ENCODE results near the gene P3H1. TPM values are rescaled to one million over a fixed set of nuclear protein-coding genes. Genes with fewer than 3 reads are reported as not detected.
"Not testable (repeated sequence)": the region's sequence is repeated elsewhere in the genome, so short reads cannot be mapped to it uniquely, and the experiment has no call there.

The P3H1 gene
- total RNA-seq (2014; rRNA removed; shearing (Covaris generic)): 176 and 247 TPM in 2 replicates

GRCh38 chr1:42766741-42767509 is at the start of gene P3H1, which contains the start of gene C1orf50:
P3H1 (minus strand) TSS chr1:42767028; CDS start chr1:42766971, 57 bp downstream.
C1orf50 (plus strand) TSS chr1:42767249; CDS start chr1:42767312, 63 bp downstream.
- peak; percentile 99 for DNase-seq (ENCODE audit: low read depth)

DNA sequence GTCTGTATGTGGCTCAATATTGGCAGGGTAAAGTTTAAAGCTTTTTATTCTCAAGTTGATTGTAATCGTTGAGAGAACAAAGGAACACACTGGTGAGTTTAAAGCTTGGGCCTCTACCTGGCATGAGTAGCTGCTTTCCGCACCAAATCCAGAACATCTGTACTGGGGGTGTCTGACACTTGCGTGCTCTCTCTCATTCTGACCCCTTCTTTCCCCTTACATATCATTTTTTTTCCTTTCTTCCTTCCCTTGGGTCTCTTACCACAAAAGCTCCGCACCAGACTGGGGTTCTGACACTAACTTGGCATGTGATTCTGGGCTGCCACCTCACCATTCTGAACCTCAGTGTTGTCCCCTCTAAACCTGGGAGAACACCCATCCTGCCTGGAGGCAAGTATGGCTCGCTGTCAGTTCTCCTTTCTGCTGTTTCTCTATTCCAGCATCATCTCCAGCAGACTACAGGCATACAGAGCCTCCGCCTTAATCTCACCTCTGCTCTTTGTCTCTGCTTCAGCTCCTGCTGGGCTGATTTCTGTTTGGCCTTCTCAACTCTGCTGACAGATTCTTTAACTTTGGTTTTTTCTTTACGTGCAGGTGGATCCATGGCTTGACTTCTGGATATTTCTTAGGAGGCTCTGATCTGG is 49.2 kb upstream of the P3H1 start:
- peak; percentile 29 for DNase-seq (ENCODE audit: low read depth)

- DNase-seq (ENCODE audit: low read depth): not testable (repeated sequence)
Observed at GRCh38 chr1:42814815-42815214, 48.0 kb upstream of the P3H1 start.

GRCh38 chr1:42807056-42807668 is 40.3 kb upstream of the P3H1 start:
- DNase-seq (ENCODE audit: low read depth): no peak

GRCh38 chr1:42806593-42806992 is 39.8 kb upstream of the P3H1 start:
- no peak for DNase-seq (ENCODE audit: low read depth)

- DNase-seq (ENCODE audit: low read depth): no peak
Observed at GRCh38 chr1:42806171-42806570, 39.3 kb upstream of the P3H1 start.

DNA sequence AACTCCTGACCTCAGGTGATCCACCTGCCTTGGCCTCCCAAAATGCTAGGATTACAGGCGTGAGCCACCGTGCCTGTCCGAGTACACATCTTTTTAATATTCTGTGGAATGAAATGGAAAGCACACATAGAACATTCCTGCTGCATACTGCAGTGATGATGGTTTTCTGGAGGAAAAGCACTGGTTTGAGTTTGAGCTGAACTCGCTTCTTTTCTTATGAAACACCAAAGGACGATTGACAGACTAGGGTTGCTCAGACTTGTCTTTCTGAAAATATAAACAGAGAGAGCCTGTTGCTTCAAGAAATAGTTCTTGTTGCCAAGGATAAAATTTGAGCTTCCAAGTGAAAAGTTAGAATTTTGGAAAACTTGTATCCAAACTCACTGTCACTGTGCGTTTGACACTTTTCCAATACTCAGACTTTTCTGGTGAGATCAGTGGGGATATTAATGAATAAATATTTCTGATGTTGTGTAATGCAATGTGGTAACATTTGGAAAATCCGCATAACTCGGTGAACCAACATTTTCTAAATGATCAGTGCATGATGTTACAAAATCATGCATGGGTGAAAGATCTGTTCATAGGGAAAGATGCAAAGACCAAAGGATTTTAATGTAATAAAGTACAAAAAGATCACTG is 35.1 kb upstream of the P3H1 start:
- no peak for DNase-seq (ENCODE audit: low read depth)

GRCh38 chr1:42797979-42798378 is 31.2 kb upstream of the P3H1 start:
- DNase-seq (ENCODE audit: low read depth): no peak

DNA sequence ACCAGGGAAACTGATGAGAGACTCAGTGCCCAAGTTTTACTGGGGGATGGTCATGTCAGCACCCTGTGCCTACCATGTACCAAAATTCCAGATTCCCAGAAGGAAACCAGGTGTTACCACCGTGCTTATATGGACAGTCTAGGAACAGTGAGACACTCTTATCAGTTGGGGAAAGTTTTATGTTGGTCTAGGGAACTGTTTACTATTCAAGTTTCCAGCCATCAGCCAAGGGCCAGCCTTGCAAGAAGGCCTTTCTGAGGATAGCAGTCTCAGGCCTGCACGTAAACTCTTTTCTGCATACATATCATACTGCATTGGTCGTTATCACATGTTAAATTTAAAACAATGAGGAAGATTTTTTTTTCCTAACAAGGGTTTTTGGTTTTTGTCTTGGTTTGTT is 30.6 kb upstream of the P3H1 start:
- no peak for DNase-seq (ENCODE audit: low read depth)

- no peak for DNase-seq (ENCODE audit: low read depth)
Observed at GRCh38 chr1:42793824-42794223, 27.0 kb upstream of the P3H1 start.

GRCh38 chr1:42788021-42788420 is 21.2 kb upstream of the P3H1 start:
- no peak for DNase-seq (ENCODE audit: low read depth)

DNA sequence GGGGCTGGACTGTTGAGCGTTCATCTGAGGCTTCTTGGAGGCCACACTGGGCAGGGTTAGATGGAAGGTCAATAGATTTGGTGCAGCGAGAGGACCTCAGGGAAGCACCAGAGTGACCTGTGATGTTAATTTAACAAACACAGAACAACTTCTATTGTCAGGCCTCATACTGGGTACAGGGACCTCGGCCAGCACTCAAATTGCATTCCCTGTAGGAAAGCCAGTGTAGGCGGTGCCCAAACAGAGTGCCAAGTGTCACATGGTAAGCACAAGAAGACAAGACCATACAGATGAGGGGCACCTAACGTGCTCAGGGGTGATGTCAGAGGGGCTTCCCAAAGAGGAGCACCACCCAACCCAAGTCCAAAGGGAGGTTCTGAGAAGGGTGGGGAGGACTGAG is 19.3 kb upstream of the P3H1 start:
- no peak for DNase-seq (ENCODE audit: low read depth)

GRCh38 chr1:42784946-42785693 is 18.3 kb upstream of the P3H1 start, which contains the start of gene TMEM269:
TMEM269 (plus strand) TSS chr1:42784991; CDS start chr1:42789894, 4,903 bp downstream.
- DNase-seq (ENCODE audit: low read depth): no peak

GRCh38 chr1:42784547-42784945 is 17.7 kb upstream of the P3H1 start:
- DNase-seq (ENCODE audit: low read depth): no peak

- no peak for DNase-seq (ENCODE audit: low read depth)
Observed at GRCh38 chr1:42783092-42783491, 16.3 kb upstream of the P3H1 start.

- DNase-seq (ENCODE audit: low read depth): no peak
Observed at GRCh38 chr1:42780176-42780575, 13.3 kb upstream of the P3H1 start.

DNA sequence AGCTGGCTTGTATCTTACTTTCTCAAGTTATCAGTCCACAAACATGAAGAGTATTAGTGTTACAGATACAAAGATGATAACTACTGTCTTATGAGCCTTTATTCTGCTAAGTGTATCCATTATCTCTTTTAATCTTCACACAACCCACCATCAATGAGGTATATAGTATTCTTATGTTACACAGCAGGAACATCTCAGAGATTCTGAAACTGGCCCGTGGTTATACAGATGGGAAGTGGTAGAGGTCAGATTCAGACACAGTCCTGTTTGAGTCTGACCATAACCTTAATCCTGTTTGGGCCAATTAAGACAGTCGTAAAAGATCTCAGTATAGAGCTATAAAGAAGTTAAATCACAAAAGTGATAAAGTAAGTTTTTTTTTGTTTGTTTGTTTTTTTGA is 12.9 kb upstream of the P3H1 start:
- no peak for DNase-seq (ENCODE audit: low read depth)

- peak; percentile 34 for DNase-seq (ENCODE audit: low read depth)
Observed at GRCh38 chr1:42777852-42778251, 11.0 kb upstream of the P3H1 start.

DNA sequence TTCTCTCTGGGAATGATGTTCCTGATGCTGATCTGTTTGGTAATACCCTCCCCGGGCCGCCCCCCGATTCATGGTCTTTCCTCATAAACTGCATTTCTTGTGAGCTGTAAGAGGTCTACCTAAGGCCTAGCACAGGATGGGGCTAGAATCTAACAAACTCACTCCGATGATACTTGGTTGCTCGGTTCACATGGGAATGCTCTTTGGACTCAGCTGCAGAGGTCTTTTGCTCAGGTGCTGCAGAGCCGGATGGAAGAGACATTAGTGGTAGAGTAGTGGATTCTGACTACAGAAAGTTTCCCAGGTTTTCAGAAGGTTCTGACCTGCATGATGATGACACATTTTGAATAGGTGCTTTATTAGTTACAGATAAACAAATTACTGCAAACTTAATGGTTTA is 9.7 kb upstream of the P3H1 start:
- no peak for DNase-seq (ENCODE audit: low read depth)

DNA sequence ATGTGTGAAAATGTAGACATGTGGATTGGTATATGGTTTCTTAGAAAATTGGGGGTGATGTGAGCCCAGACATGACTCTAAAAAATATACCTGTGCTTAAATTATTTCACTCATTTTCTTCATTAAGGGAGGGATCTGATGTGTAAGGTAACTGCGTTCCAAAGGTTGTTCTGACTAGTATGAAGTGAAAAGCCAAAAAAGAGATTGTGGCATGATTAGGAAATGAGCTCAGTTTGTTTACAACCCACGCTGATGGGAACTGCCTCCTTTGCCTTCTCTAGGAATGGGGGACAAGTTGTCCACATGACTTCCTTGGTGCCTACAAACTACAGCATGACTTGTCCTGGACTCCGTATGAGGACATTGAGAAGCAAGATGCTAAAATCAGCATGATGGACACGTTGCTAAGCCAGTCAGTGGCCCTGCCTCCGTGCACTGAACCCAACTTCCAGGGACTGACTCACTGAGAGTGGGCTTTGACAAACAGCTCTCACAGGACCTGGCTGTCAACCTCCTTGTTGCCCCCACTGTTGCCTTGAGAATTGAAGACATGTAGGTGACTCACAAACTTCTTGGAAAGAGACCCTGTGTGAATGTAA is 8.2 kb upstream of the P3H1 start:
- no peak for DNase-seq (ENCODE audit: low read depth)

DNA sequence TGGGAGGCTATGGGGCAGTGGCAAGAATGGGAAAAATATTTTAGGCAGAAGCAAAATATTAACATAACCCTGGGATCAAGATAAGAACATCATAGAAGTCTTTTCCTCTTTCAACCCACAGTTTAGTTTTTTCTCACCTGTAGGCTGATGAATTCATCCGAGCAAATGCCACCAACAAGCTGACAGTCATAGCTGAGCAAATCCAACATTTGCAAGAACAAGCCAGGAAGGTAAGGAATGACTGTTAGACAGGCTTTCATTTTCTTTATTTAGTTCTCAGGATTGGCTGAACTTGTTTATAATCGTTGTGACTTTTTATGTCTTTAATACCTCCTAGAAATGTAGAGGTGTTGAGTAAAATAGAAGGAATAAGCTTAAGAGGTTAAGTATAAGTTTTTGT is 6.6 kb upstream of the P3H1 start:
- DNase-seq (ENCODE audit: low read depth): no peak
